Measurements from ENCODE around the gene SEMA6D. TPM values are rescaled to one million over a fixed set of nuclear protein-coding genes. Genes with fewer than 3 reads are reported as not detected.

The SEMA6D gene
- total RNA-seq, 1 donor from 2014 or later, result 9.9 TPM

DNA sequence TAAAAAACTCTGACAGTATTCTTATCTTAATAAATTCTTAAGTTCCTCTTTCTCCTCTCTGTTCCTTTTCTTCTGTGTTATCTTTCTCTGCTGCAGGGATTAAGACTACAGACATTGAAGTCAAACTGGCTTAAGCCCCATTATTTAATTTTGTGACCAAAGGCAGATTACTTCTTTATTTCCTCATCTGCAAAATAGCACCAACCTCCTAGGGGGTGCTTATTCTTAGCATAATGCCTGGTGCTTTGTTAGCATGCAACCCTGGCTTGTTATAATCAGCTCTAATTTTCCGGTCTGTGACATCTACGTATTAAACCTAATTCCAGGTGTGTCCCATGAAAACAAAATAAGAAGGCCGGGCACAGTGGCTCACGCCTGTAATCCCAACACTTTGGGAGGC lies 23.8 kb downstream of the SEMA6D start:
- DNase-seq (ENCODE audit: low spot score), result no peak
- intact Hi-C loops (cut with DNase I), result no loop called here

DNA sequence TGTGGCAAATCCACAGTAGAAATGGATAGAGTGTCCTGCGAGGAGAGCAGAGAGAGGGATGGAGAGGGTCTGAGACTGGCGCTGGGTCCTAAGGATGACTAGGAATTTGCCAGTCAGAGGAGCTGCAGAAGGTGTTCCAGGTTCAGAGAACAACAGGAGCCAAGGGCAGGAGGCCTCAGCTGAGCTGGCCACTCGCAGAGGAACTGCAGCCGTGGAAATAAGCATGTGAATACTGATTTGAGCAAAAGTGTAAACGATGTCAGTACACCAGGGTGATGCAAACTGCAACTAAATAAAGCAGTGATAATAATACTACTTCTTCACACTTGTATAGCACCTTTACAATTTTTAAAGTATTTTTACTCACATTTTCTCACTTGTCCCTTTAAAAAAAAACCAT lies 24.6 kb downstream of the SEMA6D start:
- no peak for DNase-seq (ENCODE audit: low spot score)
- intact Hi-C loops (cut with DNase I), result no loop called here

DNA sequence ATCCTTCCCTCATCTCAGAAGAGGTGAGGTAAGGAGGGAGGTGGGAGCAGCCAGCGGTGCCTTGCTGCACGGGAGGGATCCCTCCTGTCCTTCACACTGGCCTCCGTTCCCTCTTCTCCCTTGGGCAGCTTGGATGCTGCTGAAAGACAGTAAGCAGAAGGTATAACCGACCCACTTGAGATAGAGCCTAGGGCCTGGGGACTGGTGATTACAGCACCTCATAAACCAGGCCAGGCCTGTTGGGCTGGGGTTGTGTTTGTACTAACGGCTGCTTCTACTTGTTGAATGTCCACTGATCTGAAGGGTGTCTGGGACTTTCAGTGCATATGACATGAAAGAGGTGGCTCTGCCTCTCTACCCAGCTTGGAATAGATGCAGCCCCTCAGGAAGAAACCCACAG lies 25.0 kb downstream of the SEMA6D start:
- DNase-seq (ENCODE audit: low spot score), result no peak
- intact Hi-C loops (cut with DNase I), result no loop called here

DNA sequence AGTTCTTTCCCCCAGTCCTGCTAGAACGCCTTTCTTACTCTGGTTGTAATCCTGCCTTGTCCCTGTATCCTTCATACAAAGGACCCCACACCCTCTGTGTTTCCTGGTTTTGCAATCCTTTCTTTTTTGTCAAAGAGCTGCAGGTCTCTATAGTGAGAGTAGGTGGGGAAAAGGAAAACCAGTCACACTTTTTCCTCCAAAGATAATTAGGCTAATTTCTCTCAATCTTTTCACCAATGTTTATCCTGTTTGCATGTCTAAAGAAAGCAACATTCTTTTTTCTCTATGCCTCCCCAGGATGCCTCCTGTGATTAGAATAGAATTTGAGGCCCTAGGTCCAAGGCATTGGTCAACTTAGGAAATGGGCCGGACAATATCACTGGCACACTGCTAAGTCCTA lies 25.4 kb downstream of the SEMA6D start:
- intact Hi-C loops (cut with DNase I), result no loop called here
- no peak for DNase-seq (ENCODE audit: low spot score)

DNA sequence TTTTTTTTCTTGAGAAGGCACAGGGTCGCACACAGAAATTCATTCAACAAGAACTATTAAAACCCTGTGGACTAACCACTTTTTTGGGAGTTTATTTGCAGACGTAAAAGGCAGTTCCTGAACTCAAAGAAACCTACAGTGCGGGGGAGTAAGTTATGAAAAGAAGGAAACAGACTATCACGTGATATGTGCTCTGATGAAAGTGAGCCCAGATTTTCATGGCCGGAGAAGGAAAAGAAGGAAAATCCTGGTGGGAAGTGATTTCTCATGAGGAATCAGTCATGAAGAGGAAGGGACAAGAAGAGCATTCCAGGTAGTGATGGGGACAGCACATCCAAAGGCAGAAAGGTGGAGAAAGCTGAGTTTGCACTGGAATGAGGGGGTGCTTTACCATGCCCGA lies 26.1 kb downstream of the SEMA6D start:
- DNase-seq (ENCODE audit: low spot score), result no peak
- intact Hi-C loops (cut with DNase I), result no loop called here

DNA sequence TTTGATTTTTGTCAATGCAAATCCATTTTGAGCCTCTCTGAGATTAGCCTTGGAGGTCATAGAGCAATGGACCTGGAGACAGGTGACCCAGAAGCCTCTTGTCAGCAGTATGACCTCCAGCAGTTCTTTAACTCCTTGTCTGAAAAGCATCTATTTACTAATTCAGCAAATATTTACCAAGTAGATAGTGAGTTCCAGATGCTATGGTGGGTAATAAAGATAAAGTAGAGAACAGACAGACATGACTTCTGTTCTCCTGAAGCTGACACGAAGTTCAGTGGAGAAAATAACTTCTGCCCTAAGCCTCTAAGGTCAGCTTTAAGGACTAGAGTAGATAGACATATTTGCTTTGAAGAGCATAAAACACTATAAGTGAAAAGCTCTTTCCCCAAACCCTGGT lies 26.6 kb downstream of the SEMA6D start:
- intact Hi-C loops (cut with DNase I), result no loop called here
- DNase-seq (ENCODE audit: low spot score), result no peak

DNA sequence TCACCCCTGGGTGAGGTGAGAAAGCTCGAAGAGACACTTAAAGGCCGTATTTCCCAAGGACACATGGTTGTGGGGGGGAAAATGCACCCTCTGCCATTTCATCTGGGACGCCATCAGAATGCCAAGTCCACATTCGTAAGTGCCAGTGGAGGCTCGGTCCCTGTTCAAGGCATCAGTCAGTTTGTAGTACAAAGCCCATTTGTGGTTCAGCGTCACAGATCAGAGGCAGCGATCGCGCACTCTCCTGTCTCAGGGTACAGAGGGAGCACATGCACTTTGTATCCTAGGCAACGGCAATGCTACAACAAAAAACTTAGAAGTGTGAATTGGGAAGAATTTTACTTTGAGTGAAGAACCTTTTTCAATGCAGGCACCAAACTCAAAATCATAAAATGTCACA lies 27.2 kb downstream of the SEMA6D start:
- DNase-seq (ENCODE audit: low spot score), result no peak
- intact Hi-C loops (cut with DNase I), result no loop called here

DNA sequence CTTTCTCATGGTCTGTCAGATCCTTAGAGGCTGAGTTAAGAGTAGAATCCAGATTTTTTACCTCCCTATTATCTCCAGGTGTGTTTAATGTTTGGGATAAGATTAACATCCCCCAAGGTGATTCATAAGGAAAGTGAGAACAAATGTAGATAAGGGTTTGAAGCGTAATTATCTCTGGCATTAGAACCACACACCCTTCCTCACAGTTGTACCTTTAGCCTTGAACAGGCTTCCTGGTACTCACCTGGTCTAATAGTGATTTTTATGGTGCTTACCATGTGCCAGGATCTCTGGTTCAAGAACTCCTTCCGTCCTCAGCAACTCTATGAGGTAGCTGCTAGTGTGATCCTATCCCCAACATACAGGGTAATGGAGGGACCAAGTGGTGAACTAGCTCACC lies 27.7 kb downstream of the SEMA6D start:
- no peak for DNase-seq (ENCODE audit: low spot score)
- intact Hi-C loops (cut with DNase I), result no loop called here

DNA sequence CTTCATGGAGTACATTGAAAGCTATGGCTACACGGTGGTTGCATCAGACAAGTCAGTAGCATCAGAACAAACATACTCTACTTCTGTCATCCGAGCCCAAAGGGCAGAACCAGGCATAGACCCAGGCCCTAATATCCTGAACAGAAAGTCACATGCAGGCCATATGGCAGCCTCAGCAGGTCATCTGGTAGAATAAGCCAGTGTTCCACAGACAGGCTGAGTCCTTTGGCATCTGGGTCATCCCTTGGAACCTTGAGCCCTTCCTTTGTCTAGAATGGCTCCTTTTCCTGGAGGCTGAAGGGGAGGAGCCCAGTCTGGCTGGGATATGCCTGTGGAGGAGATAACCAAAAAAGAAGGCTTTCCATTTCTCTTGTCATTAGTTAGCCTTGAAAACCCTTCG lies 29.2 kb downstream of the SEMA6D start:
- DNase-seq (ENCODE audit: low spot score), result no peak
- intact Hi-C loops (cut with DNase I), result no loop called here

DNA sequence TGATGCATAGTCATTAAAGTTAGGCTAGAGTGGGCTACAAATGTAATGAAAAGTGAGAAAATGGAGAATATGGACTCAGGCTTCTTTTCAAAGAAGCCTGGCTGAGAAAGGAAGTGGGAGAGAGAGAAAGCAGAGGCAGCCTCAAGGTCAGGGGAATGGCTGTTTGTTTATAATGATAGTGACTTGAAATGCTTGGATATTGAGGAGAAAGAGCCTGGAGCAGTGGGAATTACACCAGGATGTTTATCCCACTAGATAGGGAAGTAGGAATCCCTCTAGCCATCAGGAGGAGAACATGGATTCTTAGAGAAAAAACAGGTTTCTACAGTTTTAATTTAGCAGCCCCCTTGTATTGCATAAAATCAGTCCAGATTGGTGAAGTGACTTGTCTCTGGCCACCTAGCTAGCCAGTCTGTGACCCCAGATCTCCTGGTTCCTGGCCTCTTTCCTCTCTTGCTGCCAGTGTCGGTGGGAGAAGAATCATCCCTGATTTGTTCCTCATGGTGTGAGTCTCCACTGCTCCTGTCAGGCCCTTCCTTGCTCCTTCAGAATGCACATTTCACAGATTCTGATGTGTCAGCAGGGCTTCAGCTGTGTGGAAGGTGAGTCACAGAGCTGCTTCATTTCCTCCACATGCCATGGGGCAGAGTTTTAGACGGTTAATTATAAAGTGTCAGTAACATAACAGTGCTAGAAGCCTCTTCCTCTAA lies 32.9 kb downstream of the SEMA6D start:
- intact Hi-C loops (cut with DNase I), result no loop called here
- no peak for DNase-seq (ENCODE audit: low spot score)

DNA sequence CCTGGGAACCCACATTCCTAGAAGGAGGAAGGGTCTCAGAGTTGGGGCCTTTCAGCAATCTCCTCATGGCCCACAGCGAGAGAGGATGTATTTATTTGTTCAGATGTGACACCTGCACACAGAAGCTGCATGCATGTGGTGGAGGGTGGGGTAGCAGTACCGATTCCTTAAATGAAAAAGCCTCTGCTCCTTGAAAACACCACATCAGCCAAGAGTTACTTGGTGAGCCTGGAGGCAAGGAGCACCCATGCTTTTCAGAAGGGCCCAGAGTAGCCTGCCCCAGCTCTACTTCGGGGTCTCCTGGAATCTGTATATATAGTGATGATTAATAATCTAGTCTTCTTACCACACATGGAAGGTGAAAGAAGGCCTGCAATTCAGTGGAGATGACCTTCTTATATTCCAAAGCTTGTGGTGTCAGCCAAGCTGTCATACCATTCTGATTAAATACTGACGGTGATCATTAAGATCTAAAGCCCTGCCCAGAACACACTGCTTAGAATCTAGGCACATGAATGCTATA lies 33.5 kb downstream of the SEMA6D start:
- no peak for DNase-seq (ENCODE audit: low spot score)
- intact Hi-C loops (cut with DNase I), result no loop called here

DNA sequence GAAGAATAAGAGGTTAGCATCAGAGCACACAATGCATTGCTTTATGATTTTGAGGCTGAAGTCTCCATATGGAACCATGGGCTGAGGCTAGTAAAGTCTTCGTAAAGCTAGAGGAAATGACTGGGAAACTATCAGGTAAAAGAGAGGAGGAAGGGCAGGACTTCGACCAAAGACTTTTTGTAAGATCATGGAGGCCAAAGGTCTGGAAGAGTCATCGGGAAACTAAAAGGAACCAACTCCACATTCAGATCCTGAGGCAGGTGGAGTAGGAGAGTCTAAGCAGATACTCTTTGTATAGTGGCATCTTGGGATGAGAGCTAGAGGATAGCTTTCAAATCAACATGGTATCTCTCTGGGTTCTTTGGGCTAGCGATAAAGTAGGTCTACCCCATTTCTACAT lies 36.3 kb downstream of the SEMA6D start:
- DNase-seq (ENCODE audit: low spot score), result no peak
- intact Hi-C loops (cut with DNase I), result no loop called here

DNA sequence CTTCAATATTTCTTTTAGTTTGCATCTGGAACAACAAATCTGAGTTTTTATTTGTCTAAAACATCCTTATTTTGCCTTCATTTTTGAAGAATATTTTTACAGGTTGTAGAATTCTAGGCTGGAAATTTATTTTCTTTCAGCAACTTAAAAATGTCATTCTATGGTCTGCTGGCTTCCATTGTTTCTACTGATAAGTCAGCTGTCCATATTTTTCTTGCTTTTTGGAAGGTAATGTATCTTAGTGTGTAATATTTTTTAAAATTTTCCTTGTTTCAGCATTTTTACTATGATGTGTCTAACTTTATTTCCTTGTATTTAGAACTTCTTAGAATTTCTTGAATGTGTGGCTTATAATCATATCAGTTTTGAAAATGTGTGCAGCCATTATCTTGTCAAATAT lies 37.0 kb downstream of the SEMA6D start:
- intact Hi-C loops (cut with DNase I), result no loop called here
- no peak for DNase-seq (ENCODE audit: low spot score)

DNA sequence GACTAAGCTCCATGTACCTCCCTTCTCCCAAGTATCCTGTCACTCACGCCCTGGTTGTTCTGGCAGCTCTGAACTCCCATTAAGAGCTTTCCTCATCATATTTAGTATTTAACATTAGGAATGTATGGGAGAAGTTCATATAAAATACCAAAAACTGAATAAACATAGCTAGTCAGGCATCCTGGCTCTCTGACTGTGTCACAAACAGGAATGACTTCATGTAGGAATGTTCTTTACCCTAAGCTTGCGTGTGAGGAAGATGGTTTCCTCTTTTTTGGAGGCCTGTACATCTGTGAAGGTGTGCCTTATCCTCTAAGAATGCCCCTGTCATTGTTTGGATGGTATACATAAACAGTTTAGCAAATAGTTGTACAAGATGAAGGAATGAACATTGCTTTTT lies 38.6 kb downstream of the SEMA6D start:
- intact Hi-C loops (cut with DNase I), result no loop called here
- no peak for DNase-seq (ENCODE audit: low spot score)

DNA sequence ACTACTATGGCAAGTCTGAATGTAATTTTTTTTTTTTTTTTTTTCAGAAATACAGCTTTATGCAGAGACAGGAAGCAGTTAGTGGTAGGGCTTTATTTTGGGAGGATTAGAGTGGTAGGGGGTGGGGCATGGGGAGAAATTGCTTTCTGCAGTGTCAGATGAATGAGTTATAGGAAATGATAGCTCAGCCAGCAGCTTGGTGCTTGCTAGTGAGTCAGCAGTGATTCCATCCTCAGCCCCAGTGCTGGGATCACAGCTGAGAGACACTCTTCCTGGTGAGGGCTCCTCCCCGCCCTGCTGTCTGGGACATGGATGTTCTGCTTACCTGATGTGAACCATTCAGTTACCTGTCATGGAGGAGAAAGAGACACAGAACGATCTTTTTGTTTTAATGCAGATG lies 39.6 kb downstream of the SEMA6D start:
- intact Hi-C loops (cut with DNase I), result no loop called here

DNA sequence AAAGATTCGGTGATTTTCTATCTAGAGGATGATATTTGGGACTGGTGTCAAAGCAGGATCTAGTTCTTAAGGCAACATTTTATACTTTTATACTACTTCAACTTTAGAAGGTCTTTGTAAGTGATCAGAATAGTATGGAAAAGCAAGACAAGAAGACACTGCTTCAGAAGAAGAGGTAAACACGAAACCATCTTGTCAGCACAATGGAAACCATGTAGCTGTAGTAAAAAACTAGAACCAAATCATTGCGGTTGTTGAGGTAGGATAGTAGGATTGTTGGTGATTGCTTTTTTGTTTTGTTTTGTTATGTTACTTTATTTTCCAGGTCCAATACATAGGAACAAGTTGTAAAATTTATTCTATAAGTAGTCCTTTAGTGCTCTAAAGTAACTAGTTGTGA lies 40.0 kb downstream of the SEMA6D start:
- no peak for DNase-seq (ENCODE audit: low spot score)
- intact Hi-C loops (cut with DNase I), result no loop called here

More for the DNA sequence above, 39.6 kb downstream of the SEMA6D start:
- no peak for DNase-seq (ENCODE audit: low spot score)

DNA sequence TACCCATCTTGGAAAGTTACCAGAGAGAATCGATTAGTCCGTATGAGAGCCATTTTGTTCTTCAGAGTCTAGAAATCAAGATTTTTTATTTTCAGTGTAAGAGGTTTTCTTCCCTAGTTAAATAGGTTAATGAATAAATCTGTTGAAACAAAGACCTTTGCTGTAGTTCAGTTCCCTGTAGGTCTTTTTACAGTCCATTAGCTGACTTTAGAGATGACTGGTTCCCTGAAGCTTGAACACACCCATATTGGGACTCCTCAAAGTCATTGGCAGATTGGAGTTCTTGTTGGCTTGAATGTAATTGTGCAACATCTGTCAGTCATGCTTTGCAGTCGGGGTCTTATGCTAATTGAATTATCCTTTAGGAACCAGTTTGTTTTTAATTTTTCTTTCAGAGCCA lies 45.3 kb downstream of the SEMA6D start:
- no peak for DNase-seq (ENCODE audit: low spot score)
- intact Hi-C loops (cut with DNase I), result no loop called here

DNA sequence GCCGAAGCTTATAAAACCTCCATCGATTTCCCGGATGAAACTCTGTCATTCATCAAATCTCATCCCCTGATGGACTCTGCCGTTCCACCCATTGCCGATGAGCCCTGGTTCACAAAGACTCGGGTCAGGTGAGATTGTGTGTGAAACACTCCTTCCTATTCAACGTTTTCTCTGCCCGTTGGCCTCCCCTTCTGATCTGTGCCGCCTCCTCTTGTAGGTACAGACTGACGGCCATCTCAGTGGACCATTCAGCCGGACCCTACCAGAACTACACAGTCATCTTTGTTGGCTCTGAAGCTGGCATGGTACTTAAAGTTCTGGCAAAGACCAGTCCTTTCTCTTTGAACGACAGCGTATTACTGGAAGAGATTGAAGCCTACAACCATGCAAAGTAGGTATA lies 47.4 kb downstream of the SEMA6D start:
- no peak for DNase-seq (ENCODE audit: low spot score)
- intact Hi-C loops (cut with DNase I), result no loop called here

DNA sequence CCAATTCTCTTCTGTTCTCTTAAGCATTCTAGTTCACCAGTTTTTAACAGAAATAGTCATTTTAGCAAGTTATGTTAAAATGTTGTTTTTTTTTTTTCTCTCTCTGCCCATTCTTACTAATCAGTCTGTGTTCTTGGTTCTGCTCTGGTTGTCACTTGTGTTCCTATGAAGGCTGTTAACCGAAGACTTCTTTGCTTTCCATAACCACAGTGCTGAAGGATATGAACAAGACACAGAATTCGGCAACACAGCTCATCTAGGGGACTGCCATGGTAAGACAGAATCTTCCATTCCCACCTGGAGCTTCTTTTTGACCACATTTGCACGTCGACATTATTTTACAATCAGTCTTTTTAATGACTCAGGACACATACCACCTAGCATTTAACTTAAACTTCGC lies 49.1 kb downstream of the SEMA6D start:
- intact Hi-C loops (cut with DNase I), result no loop called here
- no peak for DNase-seq (ENCODE audit: low spot score)

DNA sequence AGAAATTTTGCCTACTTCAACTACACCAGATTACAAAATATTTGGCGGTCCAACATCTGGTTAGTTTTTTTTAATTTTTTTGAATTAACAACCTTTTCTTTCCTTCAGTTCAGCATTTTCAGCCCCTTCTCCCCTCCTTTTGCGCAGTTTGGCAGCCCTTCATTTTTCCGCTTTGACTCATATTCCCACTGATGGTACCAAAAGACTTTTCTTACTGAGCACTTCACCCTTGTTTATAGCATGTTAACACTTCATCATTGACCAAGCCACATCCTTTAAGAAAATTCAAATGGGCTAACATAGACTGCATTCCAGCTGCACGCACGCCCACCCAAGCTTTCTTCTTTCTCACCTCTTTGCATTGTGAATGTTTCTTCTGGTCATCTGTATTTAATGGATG lies 49.7 kb downstream of the SEMA6D start:
- intact Hi-C loops (cut with DNase I), result no loop called here
- no peak for DNase-seq (ENCODE audit: low spot score)

DNA sequence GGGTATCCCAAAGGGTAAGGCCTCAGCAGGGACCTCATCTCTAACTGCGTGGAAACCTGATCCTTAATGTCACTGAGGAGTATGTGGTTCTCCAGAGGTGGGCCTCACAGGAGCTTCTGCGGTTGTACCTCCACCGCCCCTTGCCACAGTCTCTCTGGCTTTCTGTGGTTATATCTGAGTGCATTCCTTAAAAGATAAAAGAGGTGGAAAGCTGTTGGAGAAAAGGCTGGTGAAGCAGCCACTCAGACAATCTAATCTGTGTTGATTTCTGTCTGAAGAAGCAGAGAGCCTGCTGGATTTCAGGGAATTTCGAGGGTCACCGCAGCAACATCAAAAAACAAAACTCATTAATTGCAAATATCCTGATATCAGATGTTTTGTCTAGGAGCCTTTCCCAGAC lies 51.4 kb downstream of the SEMA6D start:
- no peak for DNase-seq (ENCODE audit: low spot score)
- intact Hi-C loops (cut with DNase I), result no loop called here

DNA sequence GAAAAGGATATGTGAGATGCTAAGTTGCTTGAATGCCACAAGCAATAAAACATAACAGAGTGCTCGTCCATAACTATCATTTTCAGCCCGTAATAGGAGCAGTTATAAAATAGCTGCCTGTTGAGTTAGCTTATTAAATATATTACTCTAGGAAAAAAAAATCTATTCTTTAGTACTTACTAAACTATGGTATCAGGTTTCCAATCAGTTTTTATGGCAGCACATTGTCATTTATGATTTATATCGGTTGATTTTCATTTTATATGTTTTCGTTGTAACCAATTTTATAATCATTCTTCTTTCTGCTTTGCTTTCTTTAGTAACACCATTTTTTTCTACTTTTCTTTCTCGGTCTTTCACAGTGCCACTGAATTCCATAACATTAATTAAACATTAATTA lies 51.9 kb downstream of the SEMA6D start:
- intact Hi-C loops (cut with DNase I), result no loop called here
- no peak for DNase-seq (ENCODE audit: low spot score)

Data from cardiac septum (tissue), 1 donor.